ENCODE results near the gene TRMT61B.

Gene TRMT61B

GRCh38 chr2:28895189-28895893 is 25.2 kb upstream of the TRMT61B start:
- peak overlapping the region; percentile 99 for H3K4me3 Mint-ChIP-seq
- H3K9me3 Mint-ChIP-seq (ENCODE audit: low read depth) = no peaks in the 10 kb centered on the region
- H3K4me1 Mint-ChIP-seq (ENCODE audit: low read depth) = peaks cover 37% of the 10 kb centered on the region
- peaks cover 12% of the 10 kb centered on the region for H3K36me3 Mint-ChIP-seq
- H3K27ac Mint-ChIP-seq = peak overlapping the region; percentile 99
- H3K27me3 Mint-ChIP-seq = no peaks in the 10 kb centered on the region

GRCh38 chr2:28894470-28895188 is 24.5 kb upstream of the TRMT61B start, which contains the start of gene WDR43:
Gene WDR43, plus strand, starts transcription at chr2:28894667. Its CDS starts 32 bp downstream, at chr2:28894699.
- H3K27ac Mint-ChIP-seq = peak within 1 kb of the TSS; percentile 99

GRCh38 chr2:28893488-28893887 is 23.4 kb upstream of the TRMT61B start:
- no peak overlapping the region for H3K27ac Mint-ChIP-seq
- H3K4me1 Mint-ChIP-seq (ENCODE audit: low read depth) = peaks cover 22% of the 10 kb centered on the region
- H3K9me3 Mint-ChIP-seq (ENCODE audit: low read depth) = no peaks in the 10 kb centered on the region
- H3K4me3 Mint-ChIP-seq = no peak overlapping the region
- H3K27me3 Mint-ChIP-seq = no peaks in the 10 kb centered on the region
- peaks cover 12% of the 10 kb centered on the region for H3K36me3 Mint-ChIP-seq

More at GRCh38 chr2:28894470-28895188, 24.5 kb upstream of the TRMT61B start, which contains the start of gene WDR43:
- Mint-ChIP-seq H3K4me1 (ENCODE audit: low read depth) (peaks cover 33% of the 10 kb centered on the region), H3K9me3 (ENCODE audit: low read depth) (no peaks in the 10 kb centered on the region), H3K27me3 (no peaks in the 10 kb centered on the region), H3K36me3 (peaks cover 12% of the 10 kb centered on the region), H3K4me3 (peak within 1 kb of the TSS; percentile 99)

- no peak overlapping the region for H3K27ac Mint-ChIP-seq
- peaks cover 26% of the 10 kb centered on the region for H3K27me3 Mint-ChIP-seq
- H3K4me3 Mint-ChIP-seq = no peak overlapping the region
- H3K9me3 Mint-ChIP-seq (ENCODE audit: low read depth) = no peaks in the 10 kb centered on the region
- H3K36me3 Mint-ChIP-seq = no peaks in the 10 kb centered on the region
- H3K4me1 Mint-ChIP-seq (ENCODE audit: low read depth) = no peaks in the 10 kb centered on the region
Observed at GRCh38 chr2:28880193-28880592, 10.1 kb upstream of the TRMT61B start.

GRCh38 chr2:28871620-28872019 is 1.5 kb upstream of the TRMT61B start:
- peaks cover 23% of the 10 kb centered on the region for H3K4me1 Mint-ChIP-seq (ENCODE audit: low read depth)
- H3K36me3 Mint-ChIP-seq = peaks cover 7% of the 10 kb centered on the region
- H3K9me3 Mint-ChIP-seq (ENCODE audit: low read depth) = no peaks in the 10 kb centered on the region
- H3K27me3 Mint-ChIP-seq = peaks cover 12% of the 10 kb centered on the region
- H3K27ac Mint-ChIP-seq = no peak overlapping the region
- H3K4me3 Mint-ChIP-seq = peak overlapping the region; percentile 27

GRCh38 chr2:28869494-28870145 is 489 bp downstream of the TRMT61B start:
- H3K4me1 Mint-ChIP-seq (ENCODE audit: low read depth) = peaks cover 36% of the 10 kb centered on the region
- H3K9me3 Mint-ChIP-seq (ENCODE audit: low read depth) = no peaks in the 10 kb centered on the region
- H3K27ac Mint-ChIP-seq = peak overlapping the region; percentile 96
- H3K4me3 Mint-ChIP-seq = peak overlapping the region; percentile 98
- H3K27me3 Mint-ChIP-seq = no peaks in the 10 kb centered on the region
- H3K36me3 Mint-ChIP-seq = peaks cover 7% of the 10 kb centered on the region

- Mint-ChIP-seq H3K4me3 (peak overlapping the region; percentile 98), H3K27ac (peak overlapping the region; percentile 47), H3K4me1 (ENCODE audit: low read depth) (peaks cover 44% of the 10 kb centered on the region), H3K9me3 (ENCODE audit: low read depth) (no peaks in the 10 kb centered on the region), H3K27me3 (no peaks in the 10 kb centered on the region), H3K36me3 (peaks cover 7% of the 10 kb centered on the region)
Observed at GRCh38 chr2:28868611-28869010, 1.5 kb downstream of the TRMT61B start.

- no peak overlapping the region for H3K27ac Mint-ChIP-seq
- H3K4me1 Mint-ChIP-seq (ENCODE audit: low read depth) = peaks cover 2% of the 10 kb centered on the region
- H3K4me3 Mint-ChIP-seq = no peak overlapping the region
- H3K27me3 Mint-ChIP-seq = no peaks in the 10 kb centered on the region
- H3K36me3 Mint-ChIP-seq = peaks cover 13% of the 10 kb centered on the region
- no peaks in the 10 kb centered on the region for H3K9me3 Mint-ChIP-seq (ENCODE audit: low read depth)
Observed at GRCh38 chr2:28855977-28856376, 14.1 kb downstream of the TRMT61B start.

- H3K9me3 Mint-ChIP-seq (ENCODE audit: low read depth) = no peaks in the 10 kb centered on the region
- no peak overlapping the region for H3K4me3 Mint-ChIP-seq
- H3K4me1 Mint-ChIP-seq (ENCODE audit: low read depth) = peaks cover 2% of the 10 kb centered on the region
- no peaks in the 10 kb centered on the region for H3K27me3 Mint-ChIP-seq
- H3K27ac Mint-ChIP-seq = no peak overlapping the region
- peaks cover 8% of the 10 kb centered on the region for H3K36me3 Mint-ChIP-seq
Observed at GRCh38 chr2:28855193-28855592, 14.9 kb downstream of the TRMT61B start.

- no peak overlapping the region for H3K27ac Mint-ChIP-seq
Observed at GRCh38 chr2:28842042-28842441, 28.1 kb downstream of the TRMT61B start.

GRCh38 chr2:28838971-28839370 is 31.1 kb downstream of the TRMT61B start:
- Mint-ChIP-seq H3K4me3 (no peak overlapping the region), H3K4me1 (ENCODE audit: low read depth) (no peaks in the 10 kb centered on the region), H3K27ac (no peak overlapping the region), H3K9me3 (ENCODE audit: low read depth) (no peaks in the 10 kb centered on the region), H3K36me3 (no peaks in the 10 kb centered on the region), H3K27me3 (no peaks in the 10 kb centered on the region)

More at GRCh38 chr2:28842042-28842441, 28.1 kb downstream of the TRMT61B start:
- Mint-ChIP-seq H3K27me3 (no peaks in the 10 kb centered on the region), H3K9me3 (ENCODE audit: low read depth) (no peaks in the 10 kb centered on the region), H3K4me3 (no peak overlapping the region), H3K4me1 (ENCODE audit: low read depth) (no peaks in the 10 kb centered on the region), H3K36me3 (no peaks in the 10 kb centered on the region)

GRCh38 chr2:28835781-28836180 is 34.3 kb downstream of the TRMT61B start:
- Mint-ChIP-seq H3K9me3 (ENCODE audit: low read depth) (no peaks in the 10 kb centered on the region), H3K27me3 (no peaks in the 10 kb centered on the region), H3K36me3 (no peaks in the 10 kb centered on the region), H3K27ac (no peak overlapping the region), H3K4me1 (ENCODE audit: low read depth) (no peaks in the 10 kb centered on the region), H3K4me3 (no peak overlapping the region)

GRCh38 chr2:28833740-28834470 is 36.2 kb downstream of the TRMT61B start:
- no peak overlapping the region for H3K4me3 Mint-ChIP-seq
- H3K9me3 Mint-ChIP-seq (ENCODE audit: low read depth) = no peaks in the 10 kb centered on the region
- H3K36me3 Mint-ChIP-seq = no peaks in the 10 kb centered on the region
- no peaks in the 10 kb centered on the region for H3K27me3 Mint-ChIP-seq
- H3K27ac Mint-ChIP-seq = no peak overlapping the region
- H3K4me1 Mint-ChIP-seq (ENCODE audit: low read depth) = no peaks in the 10 kb centered on the region

- no peak overlapping the region for H3K27ac Mint-ChIP-seq
- no peaks in the 10 kb centered on the region for H3K27me3 Mint-ChIP-seq
- peaks cover 3% of the 10 kb centered on the region for H3K36me3 Mint-ChIP-seq
Observed at GRCh38 chr2:28828382-28828781, 41.7 kb downstream of the TRMT61B start.

More at GRCh38 chr2:28828382-28828781, 41.7 kb downstream of the TRMT61B start:
- H3K4me1 Mint-ChIP-seq (ENCODE audit: low read depth) = peaks cover 6% of the 10 kb centered on the region
- no peaks in the 10 kb centered on the region for H3K9me3 Mint-ChIP-seq (ENCODE audit: low read depth)
- no peak overlapping the region for H3K4me3 Mint-ChIP-seq

Measured in activated naive CD8-positive, alpha-beta T cell (primary cell).